OCI-LY3 (cell line): ENCODE results near the gene PTPRD.

ENCODE experiments used
- H2AFZ ChIP-seq: fragments of 200-600, 300-600 bp; shearing (Covaris generic); 2 replicates; pipeline ENCODE4 v1.6.0; 2014; ENCODE audit warnings: antibody characterized with exemption, low read depth, low read length
- H3K27ac ChIP-seq: fragments of 200-600, 300-600 bp; sonication (generic); 2 replicates; pipeline ENCODE4 v1.5.1; 2014; ENCODE audit warnings: mild to moderate bottlenecking, low read length, moderate library complexity, mixed read lengths
- H3K27me3 ChIP-seq: fragments of 200-600, 300-600 bp; sonication (generic); 2 replicates; pipeline ENCODE4 v1.6.1; 2014; ENCODE audit warnings: low read depth, low read length, mixed read lengths
- H3K36me3 ChIP-seq: fragments of 200-600, 300-600 bp; sonication (generic); replicated peaks from 2 replicates; pipeline ENCODE3; 2014; ENCODE audit warnings: low read depth, low read length, mixed read lengths
- H3K4me1 ChIP-seq: fragments of 300-600, 200-600 bp; sonication (generic); 2 replicates; pipeline ENCODE4 v1.6.1; 2014; ENCODE audit warnings: low read length, mixed read lengths
- H3K4me2 ChIP-seq: fragments of 200-600, 300-600 bp; sonication (generic); 2 replicates; pipeline ENCODE4 v1.6.1; 2014; ENCODE audit warnings: low read length, mixed read lengths
- H3K4me3 ChIP-seq: fragments of 300-600, 200-600 bp; sonication (generic); 2 replicates; pipeline ENCODE4 v1.5.1; 2014; ENCODE audit warnings: antibody characterized with exemption, mild to moderate bottlenecking, low read length, moderate library complexity
- H3K79me2 ChIP-seq: fragments of 300-600, 200-600 bp; shearing (Covaris generic); 2 replicates; pipeline ENCODE4 v1.6.1; 2014; ENCODE audit warnings: mild to moderate bottlenecking, low read length, mixed read lengths
- H3K9ac ChIP-seq: fragments of 300-600, 200-600 bp; shearing (Covaris generic); 2 replicates; pipeline ENCODE4 v1.6.0; 2014; ENCODE audit warnings: mild to moderate bottlenecking, low read length, moderate library complexity
- H3K9me3 ChIP-seq: fragments of 200-600, 300-600 bp; shearing (Covaris generic); 2 replicates; pipeline ENCODE4 v1.6.1; 2014; ENCODE audit warnings: low read length, mixed read lengths; ENCODE audit not compliant: insufficient read depth
- H4K20me1 ChIP-seq: fragments of 200-600, 300-600 bp; sonication (generic); 2 replicates; pipeline ENCODE4 v1.6.1; 2016; ENCODE audit warnings: low read length, mixed read lengths; ENCODE audit not compliant: insufficient read depth
- EZH2phosphoT487 ChIP-seq: fragments of 200-600 bp; shearing (Covaris generic); IDR thresholded peaks from 2 replicates; pipeline ENCODE4 v1.6.1; 2018; ENCODE audit warnings: antibody characterized with exemption, mixed run types, low read depth
- TF ChIP-seq, protein P1 (sequence below): fragments of 200-600, 300-600 bp; sonication (generic); IDR thresholded peaks from 2 replicates; pipeline ENCODE4 v1.5.1; 2014; ENCODE audit warnings: antibody characterized with exemption, low read length, low read depth

Gene PTPRD

DNA sequence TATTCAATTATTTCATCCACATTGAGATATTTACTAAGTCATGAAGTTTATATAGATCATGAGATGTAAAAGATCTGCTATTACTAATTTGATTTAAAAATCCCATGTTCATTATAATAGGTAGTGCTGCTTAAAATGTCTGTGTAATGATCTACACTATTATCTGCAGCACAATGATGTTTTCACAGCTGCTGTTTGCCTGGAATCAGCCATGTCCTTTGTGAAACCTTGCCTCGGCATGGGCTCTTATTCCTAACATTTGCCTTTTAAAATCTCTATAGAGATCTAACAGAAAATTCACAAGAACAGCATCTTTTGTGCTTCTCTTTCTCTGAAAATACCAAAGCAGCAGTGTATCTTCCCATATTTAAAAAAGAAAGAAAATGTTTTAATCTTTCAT is 444.6 kb downstream of the PTPRD start:
- H3K27ac ChIP-seq: no peak overlapping the region
- no peaks in the 10 kb centered on the region for H3K27me3 ChIP-seq
- H3K4me1 ChIP-seq: no peaks in the 10 kb centered on the region
- no peaks in the 10 kb centered on the region for H3K36me3 ChIP-seq
- H2AFZ ChIP-seq: no peak overlapping the region
- no peak for TF ChIP-seq EZH2phosphoT487
- TF ChIP-seq, protein P1, sequence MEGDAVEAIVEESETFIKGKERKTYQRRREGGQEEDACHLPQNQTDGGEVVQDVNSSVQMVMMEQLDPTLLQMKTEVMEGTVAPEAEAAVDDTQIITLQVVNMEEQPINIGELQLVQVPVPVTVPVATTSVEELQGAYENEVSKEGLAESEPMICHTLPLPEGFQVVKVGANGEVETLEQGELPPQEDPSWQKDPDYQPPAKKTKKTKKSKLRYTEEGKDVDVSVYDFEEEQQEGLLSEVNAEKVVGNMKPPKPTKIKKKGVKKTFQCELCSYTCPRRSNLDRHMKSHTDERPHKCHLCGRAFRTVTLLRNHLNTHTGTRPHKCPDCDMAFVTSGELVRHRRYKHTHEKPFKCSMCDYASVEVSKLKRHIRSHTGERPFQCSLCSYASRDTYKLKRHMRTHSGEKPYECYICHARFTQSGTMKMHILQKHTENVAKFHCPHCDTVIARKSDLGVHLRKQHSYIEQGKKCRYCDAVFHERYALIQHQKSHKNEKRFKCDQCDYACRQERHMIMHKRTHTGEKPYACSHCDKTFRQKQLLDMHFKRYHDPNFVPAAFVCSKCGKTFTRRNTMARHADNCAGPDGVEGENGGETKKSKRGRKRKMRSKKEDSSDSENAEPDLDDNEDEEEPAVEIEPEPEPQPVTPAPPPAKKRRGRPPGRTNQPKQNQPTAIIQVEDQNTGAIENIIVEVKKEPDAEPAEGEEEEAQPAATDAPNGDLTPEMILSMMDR: no peak
- no peak overlapping the region for H3K4me2 ChIP-seq
- no peak overlapping the region for H3K4me3 ChIP-seq
- H3K79me2 ChIP-seq: no peaks in the 10 kb centered on the region
- H3K9ac ChIP-seq: no peak overlapping the region
- no peaks in the 10 kb centered on the region for H3K9me3 ChIP-seq
- no peaks in the 10 kb centered on the region for H4K20me1 ChIP-seq

GRCh38 chr9:10148796-10149195 is 464.0 kb downstream of the PTPRD start:
- Histone ChIP-seq H2AFZ (no peak overlapping the region), H3K36me3 (no peaks in the 10 kb centered on the region), H3K27ac (no peak overlapping the region), H3K79me2 (no peaks in the 10 kb centered on the region), H4K20me1 (no peaks in the 10 kb centered on the region), H3K27me3 (no peaks in the 10 kb centered on the region), H3K9me3 (no peaks in the 10 kb centered on the region), H3K4me3 (no peak overlapping the region), H3K9ac (no peak overlapping the region), H3K4me1 (no peaks in the 10 kb centered on the region), H3K4me2 (no peak overlapping the region)
- no peak for TF ChIP-seq EZH2phosphoT487
- TF ChIP-seq, protein P1: no peak

DNA sequence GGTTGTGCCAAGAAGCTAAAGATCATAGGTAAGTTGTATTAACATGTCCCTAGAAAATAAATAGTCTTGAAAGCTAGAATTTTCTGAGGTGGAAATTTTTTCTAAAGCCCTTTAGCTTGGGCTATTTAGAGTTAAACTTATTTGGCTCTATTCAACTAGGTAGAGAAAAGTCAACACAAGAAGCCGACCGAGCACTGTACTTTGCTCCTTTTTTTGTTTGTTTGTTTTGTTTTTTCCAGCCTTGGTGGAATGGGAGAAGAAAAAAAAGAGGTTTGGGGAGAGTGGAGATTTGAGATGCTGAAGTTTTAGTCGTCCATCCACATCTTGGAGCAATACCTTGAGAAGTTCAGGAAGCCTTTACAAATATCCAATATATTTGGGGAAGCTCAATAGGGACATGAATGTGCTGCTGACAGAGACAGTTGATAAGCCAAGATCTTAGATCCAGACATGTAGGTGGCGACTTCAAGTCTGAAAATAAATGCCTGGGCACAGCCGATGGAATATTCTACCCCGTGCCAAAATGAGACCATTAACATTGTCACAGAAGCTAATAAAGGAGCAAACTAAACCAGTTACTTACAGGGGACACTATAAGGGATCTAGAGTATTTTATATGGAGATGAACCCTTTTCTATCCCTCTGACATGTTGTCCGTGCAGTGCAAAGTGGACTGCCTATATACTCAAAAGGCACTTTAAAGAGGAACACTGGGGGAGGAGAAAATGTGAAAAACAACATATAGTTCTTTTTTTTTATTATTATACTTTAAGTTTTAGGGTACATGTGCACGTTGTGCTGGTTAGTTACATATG is 466.1 kb downstream of the PTPRD start:
- TF ChIP-seq EZH2phosphoT487: no peak
- TF ChIP-seq, protein P1: no peak
- Histone ChIP-seq H3K36me3 (no peaks in the 10 kb centered on the region), H3K9me3 (no peaks in the 10 kb centered on the region), H3K27me3 (no peaks in the 10 kb centered on the region), H3K79me2 (no peaks in the 10 kb centered on the region), H3K27ac (no peak overlapping the region), H2AFZ (no peak overlapping the region), H3K4me2 (no peak overlapping the region), H4K20me1 (no peaks in the 10 kb centered on the region), H3K9ac (no peak overlapping the region), H3K4me3 (no peak overlapping the region), H3K4me1 (no peaks in the 10 kb centered on the region)

- Histone ChIP-seq H3K4me3 (no peak overlapping the region), H3K4me2 (no peak overlapping the region), H2AFZ (no peak overlapping the region), H3K27me3 (no peaks in the 10 kb centered on the region), H3K27ac (no peak overlapping the region), H3K4me1 (no peaks in the 10 kb centered on the region), H3K9me3 (no peaks in the 10 kb centered on the region), H4K20me1 (no peaks in the 10 kb centered on the region), H3K9ac (no peak overlapping the region), H3K36me3 (no peaks in the 10 kb centered on the region), H3K79me2 (no peaks in the 10 kb centered on the region)
- no peak for TF ChIP-seq EZH2phosphoT487
- TF ChIP-seq, protein P1: no peak
These were observed 468.4 kb downstream of the PTPRD start for GRCh38 chr9:10144355-10144754.
